Left renal pelvis (tissue), 4 donors: ENCODE measurements around the gene SPRING1. TPM values are rescaled to one million over a fixed set of nuclear protein-coding genes. Genes with fewer than 3 reads are reported as not detected.

Source experiments
- polyA plus RNA-seq, 4 donors: library from polyadenylated mRNA; unstranded; fragments of 120-200 nt; gene quantifications; one replicate each; pipeline ENCODE4 v1.2.1, GENCODE V29; 2013; ENCODE audit not compliant: insufficient read length in 4 of 4

Gene SPRING1
- polyA plus RNA-seq, 4 donors, result 23.4 to 38.5 (median 32.7) TPM

Other genes starting within 250 kb of the SPRING1 start
- gene MAP1LC3B2, start 178.7 kb downstream of the SPRING1 start, polyA plus RNA-seq, result 10 to 100 TPM in 1 of 4 donors, 1 to 10 TPM in 3; 3.9 to 11.6 (median 8.1) TPM
- gene RNFT2, start 246 bp upstream of the SPRING1 start, polyA plus RNA-seq, result 1 to 10 TPM; 2.6 to 6.8 (median 6.3) TPM
- under 1 TPM; 0.32 to 0.72 (median 0.58) TPM for gene HRK, start 143.4 kb upstream of the SPRING1 start, polyA plus RNA-seq
- 10 to 100 TPM; 22.7 to 25.5 (median 23.8) TPM for gene FBXW8, start 172.9 kb upstream of the SPRING1 start, polyA plus RNA-seq